CD4-positive, alpha-beta T cell treated with Interleukin-2 at 100 ng/mL for 4 hours (primary cell): ENCODE results near the gene POR.

Experiments
- DNase-seq: peaks from one replicate; pipeline ENCODE4 v3.0.0-alpha.2; 2020; ENCODE audit warnings: low spot score

Gene POR

DNA sequence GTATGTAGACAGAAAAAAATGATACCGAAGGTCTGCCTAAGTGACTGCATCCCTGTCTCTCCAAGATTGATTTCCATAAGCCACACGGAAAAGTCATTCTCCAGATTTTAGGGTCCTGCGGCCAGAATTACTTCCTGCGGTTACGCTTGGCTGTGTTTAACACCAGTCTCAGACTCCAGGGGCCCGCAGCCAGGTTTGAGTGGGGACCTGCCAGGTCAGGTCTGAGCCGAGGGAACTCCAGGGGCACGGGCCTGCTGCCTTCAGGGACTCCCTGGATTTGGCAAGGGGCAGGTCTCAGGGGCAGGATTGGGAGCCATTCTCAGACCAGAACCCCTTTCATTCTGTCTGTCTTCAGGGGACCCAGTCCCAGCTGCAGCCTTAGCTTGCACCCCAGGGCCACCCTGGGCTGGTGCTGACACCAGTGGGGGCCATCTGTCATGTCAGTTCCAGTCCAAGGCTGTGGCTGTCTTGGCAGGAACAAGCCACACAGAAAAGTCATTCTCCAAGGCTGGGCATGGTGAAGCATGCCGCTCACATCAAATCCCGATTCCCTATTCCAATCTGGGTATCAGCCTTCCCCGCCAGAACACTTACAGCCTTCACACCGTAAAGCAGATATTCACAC is 40.5 kb downstream of the POR start:
- no peak for DNase-seq

DNA sequence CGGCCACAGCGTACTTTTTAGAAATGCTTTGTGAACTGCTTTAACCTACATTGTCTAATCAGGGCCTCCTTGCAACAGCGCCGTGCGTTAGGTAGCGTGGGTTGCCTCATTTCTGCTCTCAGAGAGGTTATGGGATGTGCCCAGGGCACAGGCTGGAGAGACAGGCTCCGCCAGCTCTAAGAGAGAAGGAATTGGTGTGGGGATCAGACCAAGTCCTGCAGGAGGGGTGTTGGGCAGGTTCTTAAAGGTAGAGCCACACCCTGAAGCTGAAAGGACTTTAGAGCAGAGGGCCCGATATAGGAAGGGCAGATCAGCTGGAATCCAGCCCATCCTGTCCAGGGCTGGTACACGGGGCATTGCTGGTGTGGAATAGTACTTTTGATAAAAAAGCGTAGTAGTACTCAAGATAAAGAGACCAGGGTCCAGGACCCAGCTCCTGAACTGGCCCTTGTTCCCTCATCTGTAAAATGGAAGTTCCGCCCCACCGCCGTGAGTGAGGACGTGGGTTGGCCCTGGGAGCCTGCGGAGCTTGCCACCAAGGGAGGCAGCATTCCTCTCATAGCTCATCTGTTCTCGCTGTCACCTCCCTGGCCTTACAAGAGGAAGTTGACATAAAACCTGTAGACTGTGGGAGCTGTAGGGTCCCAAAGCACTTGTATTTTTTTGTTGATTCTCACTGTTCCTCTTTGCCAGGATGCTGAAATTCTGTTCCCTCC is 42.2 kb downstream of the POR start:
- DNase-seq = no peak

DNA sequence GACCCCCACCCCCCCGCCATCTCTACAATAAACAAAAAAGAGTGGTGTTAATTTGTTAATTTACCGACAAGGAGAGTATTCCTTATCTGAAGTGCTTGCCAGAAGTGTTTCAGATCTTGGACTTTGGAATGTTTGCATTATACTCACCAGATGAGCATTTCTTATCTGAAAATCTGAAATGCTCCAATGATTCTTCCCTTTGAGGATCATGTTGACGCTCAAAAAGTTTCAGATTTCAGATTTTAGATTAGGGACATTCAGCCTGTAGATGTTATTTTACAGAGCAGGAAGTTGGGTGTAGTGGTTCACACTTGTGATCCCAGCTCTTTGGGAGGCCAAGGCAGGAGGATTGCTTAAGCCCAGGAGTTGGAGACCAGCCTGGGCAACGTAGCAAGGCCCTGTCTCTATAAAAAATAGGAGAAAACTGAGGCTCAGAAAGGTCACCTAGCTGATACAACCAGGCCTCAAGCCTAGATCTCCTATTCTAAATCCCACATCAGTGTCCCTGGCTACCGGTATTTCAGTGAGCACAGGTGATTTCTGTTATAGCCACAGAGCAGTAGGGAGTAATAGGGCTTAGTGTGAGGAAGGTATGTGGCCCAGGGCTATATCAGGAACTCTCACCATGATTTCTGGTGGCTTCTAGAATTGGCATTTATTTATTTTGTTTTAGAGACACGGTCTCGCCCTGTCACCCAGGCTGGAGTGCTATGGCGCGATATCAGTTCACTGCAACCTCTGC is 44.0 kb downstream of the POR start:
- DNase-seq = no peak

DNA sequence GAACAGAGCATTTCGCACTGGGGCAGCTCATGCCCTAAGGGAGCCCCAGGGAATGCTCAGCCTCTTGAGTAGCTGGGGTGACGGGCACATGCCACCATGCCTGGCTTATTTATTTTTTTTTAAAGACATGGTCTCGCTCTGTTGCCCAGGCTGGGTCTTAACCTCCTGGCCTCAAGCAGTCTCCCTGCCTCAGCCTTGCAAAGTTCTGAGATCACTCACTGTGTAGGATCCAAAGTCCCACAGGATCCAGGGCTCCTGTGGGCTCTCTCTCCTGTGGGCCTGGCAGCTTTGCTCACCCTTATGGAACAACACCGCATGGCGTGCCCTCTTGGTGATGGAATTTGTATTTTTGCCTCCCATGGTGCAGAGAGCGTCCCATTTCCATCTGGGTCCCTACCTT is 45.4 kb downstream of the POR start:
- DNase-seq = no peak

DNA sequence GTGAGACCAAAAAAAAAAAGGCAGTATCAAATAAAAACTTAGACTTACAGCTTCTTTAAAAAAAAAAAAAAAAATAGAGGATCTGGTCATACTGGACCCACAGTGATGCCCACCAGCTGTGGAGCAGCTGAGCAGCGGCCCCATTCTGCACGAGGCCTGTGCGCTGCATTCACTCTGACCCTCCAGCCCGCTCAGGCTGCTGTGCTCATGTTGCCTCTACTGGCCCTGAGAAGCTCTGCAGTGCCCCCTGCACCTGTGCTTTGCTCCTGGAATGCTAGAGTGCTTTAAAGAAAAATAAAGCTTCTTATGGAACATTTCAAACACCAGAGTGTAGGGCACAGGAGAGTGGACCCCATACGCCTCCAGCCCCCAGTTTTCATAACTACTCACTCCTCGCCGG is 46.3 kb downstream of the POR start:
- no peak for DNase-seq

DNA sequence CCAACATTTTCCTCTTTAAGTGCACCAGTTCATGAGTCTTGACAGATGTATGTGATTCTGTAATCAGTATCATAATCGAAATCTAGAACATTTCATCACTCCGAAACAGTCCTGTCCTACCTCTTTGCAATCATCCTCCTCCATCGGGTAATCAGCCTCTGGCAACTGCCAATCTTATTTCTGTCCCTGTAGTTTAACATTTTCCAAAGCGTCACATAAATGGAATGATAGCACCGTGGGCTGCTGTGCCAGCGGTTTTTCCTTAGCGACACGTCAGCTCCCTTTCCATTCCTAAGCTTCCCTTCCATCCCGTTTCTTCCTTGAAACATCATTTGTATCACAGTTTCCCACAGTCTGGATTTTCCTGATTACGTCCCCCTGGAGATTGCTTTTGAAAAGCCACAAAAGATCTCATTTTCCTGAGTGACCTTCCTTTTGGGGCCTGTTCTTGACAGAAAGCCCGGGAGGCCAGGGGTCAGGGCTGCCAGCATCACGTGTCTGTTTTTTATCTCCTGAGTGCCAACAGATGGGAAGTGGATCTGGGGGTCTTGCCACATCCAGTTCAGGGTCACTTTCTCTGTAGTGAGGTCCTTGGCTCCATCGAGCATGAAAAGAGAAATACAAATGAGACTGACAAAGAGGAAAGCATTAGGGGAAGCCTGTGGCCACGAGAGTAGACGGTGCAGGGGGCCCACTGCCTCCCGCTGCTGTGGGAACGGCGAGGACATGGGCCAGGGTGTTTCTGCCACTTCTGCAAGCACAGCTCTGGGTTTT is 47.8 kb downstream of the POR start:
- DNase-seq = no peak

DNA sequence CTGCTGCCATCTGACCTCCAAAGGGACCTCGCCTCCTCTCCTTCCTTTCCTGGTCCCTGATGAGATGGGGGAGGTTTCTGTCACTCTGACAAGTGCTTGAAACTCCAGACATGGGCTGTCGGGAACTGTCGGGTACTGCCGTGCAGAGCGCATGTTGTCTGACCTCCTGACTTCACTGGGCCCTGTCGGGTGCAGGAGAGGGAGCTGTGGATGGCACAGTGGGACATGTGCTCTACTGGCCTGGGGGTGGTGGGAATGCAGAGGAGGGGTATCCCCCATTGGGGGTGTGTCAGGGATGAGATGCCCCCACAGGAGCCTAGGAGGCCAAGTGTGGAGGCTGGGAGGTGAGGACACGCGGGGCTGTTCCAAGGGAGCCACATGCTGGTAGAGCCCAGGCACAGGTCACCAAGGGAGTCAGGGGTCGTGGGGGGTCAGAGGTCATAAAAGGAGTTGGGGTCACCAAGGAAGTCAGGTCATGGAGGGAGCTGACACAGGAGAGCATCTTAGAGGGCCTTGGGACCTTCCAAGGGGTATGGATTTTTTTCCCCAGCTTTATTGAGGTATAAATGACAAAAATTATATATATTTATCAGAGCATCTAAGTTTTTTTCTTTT is 48.5 kb downstream of the POR start:
- DNase-seq = no peak

DNA sequence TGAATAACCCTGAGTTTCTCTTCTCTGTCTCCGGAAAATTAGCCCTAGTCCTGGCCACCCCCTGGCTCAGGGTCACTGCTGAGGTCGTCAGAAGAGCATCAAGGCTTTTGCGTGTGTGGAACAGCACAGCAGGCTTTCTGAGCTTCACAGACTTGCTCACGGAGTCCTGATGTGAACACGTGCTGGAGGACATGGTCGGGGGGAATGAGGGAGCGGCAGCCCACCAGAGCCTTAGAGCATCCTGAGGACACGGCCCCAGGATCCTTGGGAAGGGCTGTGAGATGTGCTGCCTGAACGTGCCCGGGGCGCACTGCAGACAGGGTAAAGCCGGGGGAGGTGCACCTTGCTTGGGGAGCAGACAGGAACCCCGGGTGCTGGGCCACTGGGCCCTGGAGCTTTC is 50.7 kb downstream of the POR start:
- DNase-seq = no peak

DNA sequence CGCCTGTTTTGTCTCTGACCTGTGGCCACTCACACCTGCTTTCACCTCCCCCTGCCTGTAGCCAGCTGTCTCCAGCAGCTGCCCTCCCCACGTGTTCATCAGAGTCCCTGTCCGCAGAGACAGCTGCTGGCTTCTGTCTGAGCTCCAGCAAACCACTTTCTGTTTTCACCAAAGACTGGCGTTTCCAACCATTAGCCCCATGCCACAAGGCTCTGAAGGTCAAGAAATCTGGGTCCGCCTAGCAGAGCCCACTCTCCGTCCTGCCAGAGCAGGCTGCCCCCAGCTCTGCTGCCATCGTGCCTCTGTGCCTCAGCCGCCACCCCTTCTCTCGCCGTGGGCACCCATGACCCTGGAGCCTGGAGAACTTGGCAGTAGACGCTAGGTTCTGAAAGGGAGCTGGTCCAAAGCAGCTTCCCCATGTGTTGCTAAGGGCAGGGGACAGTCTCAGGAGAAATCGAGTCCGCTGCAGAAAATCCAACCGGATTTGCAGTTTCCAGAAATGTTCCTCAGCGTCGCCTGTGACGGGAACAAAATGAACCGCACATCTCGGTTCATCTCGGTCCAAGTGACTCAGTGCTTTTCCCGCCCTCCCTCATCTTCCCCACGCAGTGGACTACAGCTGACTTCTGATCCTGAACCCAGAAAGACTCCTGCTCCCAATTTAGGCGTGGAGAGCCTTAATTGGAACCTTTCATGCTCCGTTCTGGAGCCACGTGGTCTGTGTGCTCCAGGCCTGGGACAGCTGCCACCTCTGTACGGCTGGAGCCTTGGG is 51.4 kb downstream of the POR start:
- DNase-seq = no peak

DNA sequence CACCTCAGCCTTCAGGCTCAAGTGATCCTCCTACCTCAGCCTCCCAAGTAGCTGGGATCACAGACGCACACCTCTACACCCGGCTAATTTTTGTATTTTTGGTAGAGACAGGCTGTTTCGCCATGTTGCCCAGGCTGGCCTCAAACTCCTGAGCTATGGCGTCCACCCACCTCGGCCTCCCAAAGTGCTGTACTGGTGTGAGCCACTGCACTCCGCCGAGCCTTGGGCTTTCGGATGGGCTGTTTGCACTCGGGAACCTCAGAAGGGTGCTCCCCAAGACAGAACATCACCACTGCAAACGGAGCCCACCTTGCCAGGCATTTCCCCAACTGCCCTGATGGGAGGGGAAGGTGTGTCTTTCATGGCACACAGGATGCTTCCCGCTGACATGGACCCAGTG is 52.1 kb downstream of the POR start:
- no peak for DNase-seq

DNA sequence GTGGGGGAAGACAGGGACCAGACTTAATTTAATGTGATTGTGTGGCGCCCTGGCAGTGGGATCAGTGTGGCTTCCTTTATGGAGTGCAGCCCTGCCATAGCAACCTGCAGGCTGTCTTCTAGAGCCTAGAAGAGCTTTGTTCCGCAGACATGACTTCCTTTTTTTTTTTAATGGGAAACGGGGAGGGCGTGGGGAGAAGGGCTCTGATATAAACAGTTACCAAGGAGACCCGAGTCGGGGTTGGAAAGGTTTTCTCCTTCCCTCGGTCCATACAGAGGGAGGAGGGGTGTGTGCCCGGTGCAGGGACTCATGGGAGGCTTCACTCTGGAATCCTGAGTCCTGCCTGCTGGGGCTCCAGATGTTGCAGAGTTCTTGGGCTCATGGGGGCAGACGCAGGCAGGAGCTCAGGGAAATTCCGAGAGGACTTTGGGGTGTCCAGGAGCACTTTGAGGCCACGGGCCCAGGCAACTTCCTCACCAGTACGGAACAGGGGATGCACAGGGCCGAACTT is 52.6 kb downstream of the POR start:
- DNase-seq = no peak

DNA sequence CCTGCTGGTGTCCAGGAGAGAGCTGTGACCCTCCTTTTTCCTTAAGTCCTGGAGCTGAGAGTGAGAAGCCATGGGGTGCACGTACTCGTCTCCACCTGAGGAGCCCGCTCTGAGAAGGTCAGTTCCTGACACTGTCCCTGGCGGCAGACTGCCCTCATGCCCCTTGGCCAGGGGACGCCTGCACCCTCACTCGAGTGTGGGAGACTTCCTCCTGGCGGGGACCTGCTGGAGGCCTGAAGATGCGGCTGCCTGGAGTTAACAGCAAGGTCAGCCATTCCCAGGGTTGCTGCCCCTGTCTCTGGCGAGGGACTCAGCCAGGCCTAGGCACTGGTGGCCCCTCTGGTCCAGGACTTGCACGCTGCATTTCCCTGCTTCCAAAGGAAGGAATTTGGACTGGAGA is 53.1 kb downstream of the POR start:
- DNase-seq = no peak

DNA sequence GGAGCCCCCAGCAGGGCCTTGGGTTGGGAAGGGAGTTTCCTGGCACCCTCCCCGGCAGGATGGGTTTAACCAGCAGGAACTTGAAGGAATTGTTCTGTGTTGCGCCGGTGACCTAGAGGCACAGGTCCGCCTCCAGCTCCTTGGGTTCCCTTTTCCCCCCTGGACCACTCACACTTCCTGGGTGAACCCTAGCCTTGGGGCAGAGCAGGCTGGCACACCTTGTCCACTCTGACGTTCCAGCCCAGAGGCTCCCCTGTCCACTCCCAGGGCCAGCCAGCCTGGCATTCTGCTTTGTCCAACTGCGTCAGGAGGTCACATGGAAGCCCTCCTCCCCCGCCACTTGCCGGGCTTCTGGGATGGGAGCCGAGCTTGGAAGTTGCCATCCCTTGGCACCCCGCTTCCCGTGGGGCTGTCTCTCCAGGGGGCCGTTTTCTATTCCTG is 53.6 kb downstream of the POR start:
- DNase-seq = no peak

DNA sequence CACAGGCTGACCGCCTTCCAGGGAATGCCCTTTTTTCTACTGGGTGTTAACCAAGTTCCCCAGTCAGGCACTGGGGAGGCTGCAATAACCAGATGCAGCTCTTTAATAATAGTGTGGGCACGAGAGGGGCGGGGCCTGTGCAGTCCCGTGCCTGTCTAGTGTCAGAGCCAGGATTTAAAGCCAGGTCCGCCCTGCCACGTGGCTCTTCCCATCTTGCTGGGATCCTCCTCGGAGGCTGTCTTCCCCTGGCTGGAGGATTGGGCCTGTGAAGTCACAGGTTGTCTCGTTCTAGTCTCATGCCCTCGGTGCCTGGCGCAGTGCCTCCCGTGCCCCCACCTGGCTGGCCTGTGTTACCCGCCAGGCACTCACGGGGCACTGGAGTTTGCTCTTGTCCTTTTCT is 54.2 kb downstream of the POR start:
- no peak for DNase-seq

DNA sequence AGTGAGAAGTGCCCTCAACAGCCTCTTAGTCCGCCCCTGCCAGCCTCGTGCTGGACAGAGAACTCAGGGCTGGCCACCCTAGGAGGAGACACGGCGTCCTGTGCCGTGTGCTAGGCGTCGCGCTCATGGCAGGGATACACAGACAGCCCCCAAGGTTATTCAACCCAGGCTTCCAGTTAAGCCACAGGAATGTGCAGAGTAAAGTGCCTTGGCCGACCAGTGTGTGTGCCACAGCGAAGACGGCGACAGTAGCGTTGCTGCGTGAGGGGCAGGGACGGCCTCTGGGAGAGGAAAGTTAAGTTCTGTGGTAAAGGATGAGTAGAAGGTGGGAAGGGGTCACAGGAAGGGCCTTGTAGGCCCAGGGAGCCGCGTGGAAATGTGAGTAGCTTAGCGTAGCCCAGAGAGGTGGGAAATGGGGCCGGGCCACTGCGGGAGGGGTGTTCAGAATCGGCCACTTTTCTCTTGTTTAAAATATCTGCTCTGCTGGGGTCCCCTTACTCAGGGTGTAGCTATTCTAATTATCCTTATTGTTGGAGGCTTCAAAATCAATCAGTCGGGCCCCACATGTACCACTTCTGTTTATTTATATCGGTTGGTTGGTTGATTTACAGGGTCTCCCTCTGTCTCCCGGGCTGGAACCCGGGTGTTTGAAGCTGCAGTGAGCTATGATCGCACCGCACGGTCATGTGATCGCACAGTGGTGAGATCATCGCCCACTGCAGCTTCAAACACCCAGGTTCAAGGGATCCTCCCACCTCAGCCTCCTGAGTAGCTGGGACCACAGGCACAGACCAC is 54.9 kb downstream of the POR start:
- no peak for DNase-seq

DNA sequence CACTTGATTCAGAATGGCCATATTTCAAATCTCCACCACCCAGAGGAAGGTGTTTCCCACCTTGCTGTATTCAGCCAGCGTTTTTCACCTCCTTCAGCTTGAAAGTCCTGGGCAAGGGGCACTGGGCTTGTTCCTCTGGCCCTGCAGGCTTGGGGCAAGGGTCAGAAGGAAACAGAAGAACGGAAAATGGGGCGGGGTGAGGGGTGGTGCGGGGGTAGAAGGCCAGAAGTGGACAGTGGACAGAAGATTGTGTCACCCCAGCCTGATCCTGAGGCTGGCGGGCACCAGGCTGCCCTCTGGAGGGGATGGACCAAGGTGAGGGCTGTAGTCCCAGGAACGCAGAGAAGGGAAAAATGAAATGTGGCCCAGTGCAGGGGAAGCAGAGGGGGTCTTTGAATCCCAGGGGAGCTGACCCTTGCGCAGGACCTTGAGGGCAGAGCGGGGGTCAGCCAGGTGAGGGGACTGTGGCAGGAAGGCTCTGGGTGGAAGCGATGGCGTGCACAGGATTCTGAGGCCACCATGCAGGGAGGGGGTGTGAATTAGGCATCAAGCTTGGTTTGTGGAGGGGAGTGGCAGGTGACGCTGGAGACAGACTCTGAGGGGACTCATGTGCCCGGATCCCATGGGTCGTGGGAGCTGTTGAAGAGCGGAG is 56.5 kb downstream of the POR start:
- DNase-seq = no peak

DNA sequence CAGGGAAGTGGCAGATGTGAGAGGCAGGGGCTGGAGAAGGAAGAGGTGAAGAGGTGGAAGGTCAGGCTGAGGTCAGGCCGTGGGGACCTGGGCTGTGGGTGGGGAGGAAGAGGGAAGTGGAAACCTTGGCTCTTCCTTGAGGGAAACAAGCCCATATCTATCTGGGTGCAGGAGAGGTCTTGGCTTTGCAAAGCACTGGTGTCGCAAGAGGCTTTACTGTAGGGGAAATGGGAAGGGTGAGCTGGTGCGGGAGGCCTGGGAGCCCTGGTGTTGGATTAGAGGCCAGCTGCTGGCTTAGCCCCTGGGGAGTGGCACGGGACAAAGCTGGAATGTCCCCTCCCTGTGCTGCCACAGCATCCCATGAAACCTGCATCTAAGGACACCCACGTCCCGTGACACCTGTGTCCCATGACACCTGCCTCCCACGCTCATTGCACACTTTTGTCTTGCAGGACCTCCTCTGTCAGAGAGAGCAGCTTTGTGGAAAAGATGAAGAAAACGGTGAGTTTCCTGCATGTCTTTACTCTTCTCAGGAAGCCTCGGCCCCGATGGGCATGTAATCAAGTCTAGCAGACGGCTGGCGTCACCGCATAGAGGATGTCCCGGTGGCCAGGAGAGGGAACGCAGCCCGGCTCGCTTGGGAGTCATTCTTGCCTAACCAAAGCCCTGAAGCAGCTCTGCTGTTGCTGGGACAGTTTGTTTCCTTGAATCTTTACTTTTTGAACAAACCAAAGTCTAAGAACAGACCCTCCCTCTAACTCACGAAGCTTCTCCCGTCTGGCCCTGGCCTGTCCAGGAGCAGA is 57.2 kb downstream of the POR start:
- no peak for DNase-seq

DNA sequence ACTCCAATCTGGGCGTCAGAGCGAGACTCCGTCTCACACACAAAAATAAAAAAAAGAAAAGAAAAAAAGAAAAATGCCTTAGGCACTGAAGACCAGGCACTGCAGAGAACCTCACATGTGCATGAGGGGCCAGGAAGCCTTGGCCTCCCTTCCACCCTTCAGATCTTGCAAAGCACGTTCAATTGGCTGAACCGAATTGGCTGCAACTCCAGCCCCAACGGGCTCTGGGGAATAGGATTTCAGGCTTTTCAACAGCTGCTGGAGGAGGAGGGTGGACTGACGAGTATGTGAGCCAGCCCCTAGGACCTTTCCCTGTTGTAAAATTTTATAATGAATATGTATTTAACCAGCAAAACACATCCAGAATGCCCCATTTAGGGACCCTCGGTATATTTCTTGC is 62.8 kb downstream of the POR start:
- no peak for DNase-seq
